HepG2 (cell line): ENCODE results near the gene PRKRIP1. TPM values are rescaled to one million over a fixed set of nuclear protein-coding genes. Genes with fewer than 3 reads are reported as not detected.
A peak's percentile ranks its signal among the peaks of the same experiment; 100 is the strongest.

ENCODE experiments used
- ASH2L ChIP-seq: fragments of 300-600, 200-600 bp; sonication (generic); IDR thresholded peaks from 2 replicates; pipeline ENCODE4 v1.7.0; 2017; ENCODE audit warnings: low read depth, mild to moderate bottlenecking, moderate library complexity, mixed read lengths, low read length; ENCODE audit not compliant: insufficient read length
- DMAP1 ChIP-seq: IDR thresholded peaks from 2 replicates; pipeline ENCODE4 v1.6.1; 2016
- HCFC1 ChIP-seq: fragments of 150-350 bp; IDR thresholded peaks from 2 replicates; pipeline ENCODE4 v1.6.1; 2014; ENCODE audit warnings: low read depth, low read length
- HDAC2 ChIP-seq: sonication (generic); formaldehyde crosslinking; IDR thresholded peaks from 2 replicates; pipeline ENCODE4 v1.4.0; 2020; ENCODE audit warnings: missing genetic modification reagents
- MAFF ChIP-seq: IDR thresholded peaks from 2 replicates; pipeline ENCODE4 v1.6.1; 2011; ENCODE audit warnings: low read depth, low read length, improper control_type of control experiment
- MTF2 ChIP-seq: sonication (generic); formaldehyde crosslinking; IDR thresholded peaks from 2 replicates; pipeline ENCODE4 v1.5.0; 2020; ENCODE audit warnings: missing genetic modification reagents, borderline replicate concordance
- NONO ChIP-seq, 2 experiments: fragments of 450-650 bp in 1 of 2; sonication (generic) in 1 of 2; formaldehyde crosslinking in 1 of 2; IDR thresholded peaks in 1 of 2; conservative IDR thresholded peaks in 1 of 2; 2 replicates each; pipeline versions ENCODE4 v1.6.1 to v1.8.0; 2017 to 2022; ENCODE audit warnings: mild to moderate bottlenecking in 1 of 2, missing genetic modification reagents in 1 of 2, moderate library complexity in 1 of 2
- PATZ1 ChIP-seq: sonication (generic); formaldehyde crosslinking; IDR thresholded peaks from 2 replicates; pipeline ENCODE4 v1.4.0; 2020; ENCODE audit warnings: missing genetic modification reagents
- RXRA ChIP-seq: sonication (generic); formaldehyde crosslinking; IDR thresholded peaks from 2 replicates; pipeline ENCODE4 v1.5.1; 2020; ENCODE audit warnings: missing genetic modification reagents
- SIN3B ChIP-seq: fragments of 150-350 bp; IDR thresholded peaks from 2 replicates; pipeline ENCODE4 v1.6.1; 2014; ENCODE audit warnings: low read length
- SRSF1 ChIP-seq: fragments of 200-400 bp; formaldehyde crosslinking; optimal IDR thresholded peaks from 2 replicates; pipeline ENCODE3; 2017; ENCODE audit warnings: mild to moderate bottlenecking, low read depth, low read length, moderate library complexity
- SUZ12 ChIP-seq: fragments of 150-350 bp; IDR thresholded peaks from 2 replicates; pipeline ENCODE4 v1.6.1; 2014; ENCODE audit warnings: low read depth, low read length
- ZNF451 ChIP-seq: sonication (generic); formaldehyde crosslinking; IDR thresholded peaks from 2 replicates; pipeline ENCODE4 v1.5.0; 2020; ENCODE audit warnings: mild to moderate bottlenecking, missing genetic modification reagents
- ZNF644 ChIP-seq: IDR thresholded peaks from 2 replicates; pipeline ENCODE4 v1.6.1; 2016; ENCODE audit warnings: low read depth
- ZNF780A ChIP-seq: sonication (generic); formaldehyde crosslinking; IDR thresholded peaks from 2 replicates; pipeline ENCODE4 v1.8.0; 2022; ENCODE audit warnings: mild to moderate bottlenecking, missing genetic modification reagents, moderate library complexity
- ZSCAN29 ChIP-seq: sonication (generic); formaldehyde crosslinking; conservative IDR thresholded peaks from 2 replicates; pipeline ENCODE4 v1.4.0; 2020; ENCODE audit warnings: mild to moderate bottlenecking, missing genetic modification reagents
- ZUFSP ChIP-seq: sonication (generic); formaldehyde crosslinking; IDR thresholded peaks from 2 replicates; pipeline ENCODE4 v1.9.0; 2021; ENCODE audit warnings: missing genetic modification reagents, mild to moderate bottlenecking, borderline replicate concordance
- polyA plus RNA-seq, 8 experiments: library from polyadenylated mRNA; depleted of rRNA in 3 of 8; stranded (reverse) in 7 of 8; unstranded in 1 of 8; fragments of >200 nt; fragmentation: Illumina TruSeq in 4 of 8; extraction: Trizol in 4 of 8; gene quantifications; 2 replicates each; pipeline versions ENCODE4 v1.2.1 to v1.2.3, GENCODE V29; 2011 to 2016; ENCODE audit warnings: low read depth in 4 of 8, missing spikeins in 1 of 8, mixed read lengths in 1 of 8; ENCODE audit not compliant: insufficient read depth in 1 of 8
- total RNA-seq, 5 experiments: library from RNA; depleted of rRNA; stranded (reverse); fragments of >200 nt; fragmentation: Illumina TruSeq; extraction: Trizol; gene quantifications; 2 replicates each; pipeline ENCODE4 v1.2.3, GENCODE V29; 2016; ENCODE audit warnings: low read depth in 1 of 5
- TF ChIP-seq, protein P1 (sequence below): IDR thresholded peaks from 2 replicates; pipeline ENCODE4 v1.6.1; 2018; ENCODE audit warnings: missing genetic modification reagents
- TF ChIP-seq, protein P2 (sequence below): IDR thresholded peaks from 2 replicates; pipeline ENCODE4 v1.6.1; 2016

Gene PRKRIP1
- total and polyA plus RNA-seq, 2 of the 13 experiments (the other 11 are each of a cell fraction or from before 2014, with no cell fraction given): 13.2 to 16.8 TPM

DNA sequence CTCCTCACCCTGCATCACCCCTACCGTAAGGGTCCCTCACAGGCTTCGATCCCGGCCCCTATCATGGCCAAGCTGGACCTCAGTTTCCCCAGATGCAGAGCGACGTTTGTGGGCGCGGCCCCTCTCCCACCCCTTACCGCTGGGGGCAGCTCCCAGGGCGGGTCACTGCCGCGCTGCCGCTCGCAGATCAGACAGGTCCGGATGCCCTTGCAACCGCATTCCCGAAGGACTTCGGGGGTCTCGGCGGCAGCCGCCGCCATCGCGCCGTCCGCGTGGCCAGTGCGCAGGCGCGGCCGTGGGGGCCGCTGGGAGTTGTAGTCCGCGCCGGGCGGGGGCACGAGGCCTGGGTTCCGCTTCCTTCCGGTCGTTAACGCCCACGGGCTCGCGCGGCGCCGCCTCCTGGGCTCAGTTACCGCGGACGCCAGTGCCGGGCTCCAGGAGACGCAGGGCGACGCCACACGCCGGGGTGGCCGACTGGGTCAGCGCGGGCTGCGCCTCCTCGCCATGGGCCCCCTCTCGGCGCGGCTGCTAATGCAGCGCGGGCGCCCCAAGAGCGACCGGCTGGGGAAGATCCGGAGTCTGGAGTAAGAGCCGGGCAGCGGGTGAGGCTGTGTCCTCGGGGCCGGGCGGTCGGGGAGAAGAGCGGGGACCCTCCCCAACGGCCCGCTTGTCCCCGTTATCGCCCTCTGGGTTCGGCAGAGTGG is 68.6 kb downstream of the PRKRIP1 start, which contains the start of the genes ALKBH4 and LRWD1 (continued):
- TF ChIP-seq ZNF451 (CRISPR knock-in tag): peak; percentile 51; the same call in 1 of the 2 replicates
- TF ChIP-seq MAFF: no peak
- TF ChIP-seq PATZ1 (CRISPR knock-in tag): peak; percentile 63
- TF ChIP-seq ASH2L: peak; percentile 78
- no peak for TF ChIP-seq SRSF1
- no peak for TF ChIP-seq NONO (IDR thresholded peaks at IDR 0.05)
- TF ChIP-seq NONO (CRISPR knock-in tag; conservative IDR thresholded peaks at IDR 0.05): peak; percentile 80
- TF ChIP-seq SIN3B: peak; percentile 66
- 0 out of 2 replicates have a peak, but pooled peaks have one; percentile 16 for TF ChIP-seq DMAP1 (CRISPR knock-in tag)
- TF ChIP-seq, protein P1, sequence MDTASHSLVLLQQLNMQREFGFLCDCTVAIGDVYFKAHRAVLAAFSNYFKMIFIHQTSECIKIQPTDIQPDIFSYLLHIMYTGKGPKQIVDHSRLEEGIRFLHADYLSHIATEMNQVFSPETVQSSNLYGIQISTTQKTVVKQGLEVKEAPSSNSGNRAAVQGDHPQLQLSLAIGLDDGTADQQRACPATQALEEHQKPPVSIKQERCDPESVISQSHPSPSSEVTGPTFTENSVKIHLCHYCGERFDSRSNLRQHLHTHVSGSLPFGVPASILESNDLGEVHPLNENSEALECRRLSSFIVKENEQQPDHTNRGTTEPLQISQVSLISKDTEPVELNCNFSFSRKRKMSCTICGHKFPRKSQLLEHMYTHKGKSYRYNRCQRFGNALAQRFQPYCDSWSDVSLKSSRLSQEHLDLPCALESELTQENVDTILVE (CRISPR knock-in tag): peak; percentile 52; the same call in 1 of the 2 replicates
- TF ChIP-seq HDAC2: peak; percentile 54
- peak; percentile 28; the same call in 1 of the 2 replicates for TF ChIP-seq RXRA (CRISPR knock-in tag)
- TF ChIP-seq ZNF780A (CRISPR knock-in tag): no peak
- no peak for TF ChIP-seq ZNF644 (CRISPR knock-in tag)
- TF ChIP-seq ZUFSP (CRISPR knock-in tag): no peak
- peak; percentile 15; the same call in 1 of the 2 replicates for TF ChIP-seq ZSCAN29 (CRISPR knock-in tag)
- TF ChIP-seq, protein P2, sequence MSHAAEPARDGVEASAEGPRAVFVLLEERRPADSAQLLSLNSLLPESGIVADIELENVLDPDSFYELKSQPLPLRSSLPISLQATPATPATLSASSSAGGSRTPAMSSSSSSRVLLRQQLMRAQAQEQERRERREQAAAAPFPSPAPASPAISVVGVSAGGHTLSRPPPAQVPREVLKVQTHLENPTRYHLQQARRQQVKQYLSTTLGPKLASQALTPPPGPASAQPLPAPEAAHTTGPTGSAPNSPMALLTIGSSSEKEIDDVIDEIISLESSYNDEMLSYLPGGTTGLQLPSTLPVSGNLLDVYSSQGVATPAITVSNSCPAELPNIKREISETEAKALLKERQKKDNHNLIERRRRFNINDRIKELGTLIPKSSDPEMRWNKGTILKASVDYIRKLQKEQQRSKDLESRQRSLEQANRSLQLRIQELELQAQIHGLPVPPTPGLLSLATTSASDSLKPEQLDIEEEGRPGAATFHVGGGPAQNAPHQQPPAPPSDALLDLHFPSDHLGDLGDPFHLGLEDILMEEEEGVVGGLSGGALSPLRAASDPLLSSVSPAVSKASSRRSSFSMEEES: peak; percentile 27; the same call in 1 of the 2 replicates
- peak; percentile 92 for TF ChIP-seq HCFC1
- peak; percentile 75 for TF ChIP-seq SUZ12
- TF ChIP-seq MTF2 (CRISPR knock-in tag): peak; percentile 67; the same call in 1 of the 2 replicates
